ENCODE results near the gene TIAM2. TPM values are rescaled to one million over a fixed set of nuclear protein-coding genes. Genes with fewer than 3 reads are reported as not detected.
A peak's percentile ranks its signal among the peaks of the same experiment; 100 is the strongest.

TIAM2 gene
- 10 to 100 TPM in 1 of 2 donors, 1 to 10 TPM in 1; 9.3 to 10.3 TPM for total RNA-seq

DNA sequence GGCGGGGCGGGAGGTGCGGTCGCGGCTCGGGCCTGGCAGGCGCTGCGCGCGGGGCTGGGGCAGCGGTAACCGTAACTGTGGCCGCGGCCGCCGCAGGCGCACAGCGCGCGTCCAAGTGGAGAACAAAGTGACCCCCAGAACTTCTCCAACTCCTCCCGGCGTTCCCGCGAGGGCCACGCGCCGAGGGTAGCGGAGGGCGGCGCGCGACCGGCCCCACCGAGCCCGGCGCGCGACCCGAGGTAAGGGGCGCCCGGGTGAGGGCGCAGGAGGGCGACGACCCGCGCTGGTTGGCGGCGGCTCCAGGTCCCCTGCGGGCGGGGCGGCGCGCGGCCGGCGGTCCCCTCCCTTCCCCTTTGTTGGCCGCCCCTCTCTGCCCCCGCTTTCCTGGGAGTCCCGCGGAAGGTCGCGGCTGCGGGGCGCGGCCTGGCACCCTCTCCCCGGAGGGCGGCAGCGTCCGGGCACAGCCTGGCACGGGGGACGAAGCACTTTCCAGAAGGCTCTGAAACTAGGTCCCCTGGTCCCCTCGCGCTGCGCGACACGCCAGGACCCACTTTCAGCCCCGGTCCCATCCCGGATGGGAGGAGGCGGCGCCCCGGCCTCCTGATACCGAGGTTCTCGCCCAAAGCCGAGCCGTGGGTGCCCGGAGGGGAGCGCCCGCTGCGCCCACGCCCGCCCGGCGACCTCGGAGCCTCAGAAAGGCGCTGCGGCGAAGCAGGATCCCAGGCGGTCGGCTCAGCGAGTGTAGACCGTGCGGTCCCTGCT lies at the start of gene TIAM2:
Gene TIAM2, plus strand, starts transcription at position 62 of the 762 bp plus-strand sequence. CDS start 133,909 bp downstream, outside the sequence.
- Histone ChIP-seq H3K27ac (no peak within 1 kb of the TSS), H3K27me3 (no peaks in the 10 kb centered on the region), H3K4me3 (peak within 1 kb of the TSS; percentile 39 to 53), H3K4me1 (peaks cover 0 to 10% of the 10 kb centered on the region in 2 donors), H3K36me3 (no peaks in the 10 kb centered on the region), H3K9me3 (no peaks in the 10 kb centered on the region)
- TF ChIP-seq, protein P1, sequence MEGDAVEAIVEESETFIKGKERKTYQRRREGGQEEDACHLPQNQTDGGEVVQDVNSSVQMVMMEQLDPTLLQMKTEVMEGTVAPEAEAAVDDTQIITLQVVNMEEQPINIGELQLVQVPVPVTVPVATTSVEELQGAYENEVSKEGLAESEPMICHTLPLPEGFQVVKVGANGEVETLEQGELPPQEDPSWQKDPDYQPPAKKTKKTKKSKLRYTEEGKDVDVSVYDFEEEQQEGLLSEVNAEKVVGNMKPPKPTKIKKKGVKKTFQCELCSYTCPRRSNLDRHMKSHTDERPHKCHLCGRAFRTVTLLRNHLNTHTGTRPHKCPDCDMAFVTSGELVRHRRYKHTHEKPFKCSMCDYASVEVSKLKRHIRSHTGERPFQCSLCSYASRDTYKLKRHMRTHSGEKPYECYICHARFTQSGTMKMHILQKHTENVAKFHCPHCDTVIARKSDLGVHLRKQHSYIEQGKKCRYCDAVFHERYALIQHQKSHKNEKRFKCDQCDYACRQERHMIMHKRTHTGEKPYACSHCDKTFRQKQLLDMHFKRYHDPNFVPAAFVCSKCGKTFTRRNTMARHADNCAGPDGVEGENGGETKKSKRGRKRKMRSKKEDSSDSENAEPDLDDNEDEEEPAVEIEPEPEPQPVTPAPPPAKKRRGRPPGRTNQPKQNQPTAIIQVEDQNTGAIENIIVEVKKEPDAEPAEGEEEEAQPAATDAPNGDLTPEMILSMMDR (IDR thresholded peaks at IDR 0.05) = no peak
- no peak for DNase-seq (ENCODE audit: low spot score)

DNA sequence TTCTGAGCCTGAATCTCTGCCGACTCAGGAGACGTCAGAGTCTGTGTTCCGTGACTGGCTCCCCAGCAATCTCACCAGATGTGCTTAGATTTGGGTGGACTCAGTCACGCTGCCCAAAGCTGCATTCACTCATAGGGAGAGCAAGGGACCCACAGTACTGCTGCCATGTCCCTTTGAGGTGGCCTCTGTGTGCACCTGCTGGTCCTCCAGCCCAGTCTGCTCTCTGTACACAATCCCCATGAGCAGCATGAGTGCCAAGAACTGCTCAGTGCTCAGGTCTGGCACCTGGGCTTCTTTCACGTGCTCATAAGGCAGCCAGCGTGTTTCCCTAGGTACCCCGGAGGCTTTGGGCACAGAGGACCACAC lies 44.2 kb upstream of the TIAM2 start:
- TF ChIP-seq, protein P1 (IDR thresholded peaks at IDR 0.05) = no peak
- no peak overlapping the region for H3K4me3 ChIP-seq
- no peaks in the 10 kb centered on the region for H3K27me3 ChIP-seq
- H3K4me1 ChIP-seq = no peaks in the 10 kb centered on the region
- no peak overlapping the region for H3K27ac ChIP-seq
- no peaks in the 10 kb centered on the region for H3K9me3 ChIP-seq
- peaks cover 8% of the 10 kb centered on the region for H3K36me3 ChIP-seq
- no peak for DNase-seq (ENCODE audit: low spot score)

DNA sequence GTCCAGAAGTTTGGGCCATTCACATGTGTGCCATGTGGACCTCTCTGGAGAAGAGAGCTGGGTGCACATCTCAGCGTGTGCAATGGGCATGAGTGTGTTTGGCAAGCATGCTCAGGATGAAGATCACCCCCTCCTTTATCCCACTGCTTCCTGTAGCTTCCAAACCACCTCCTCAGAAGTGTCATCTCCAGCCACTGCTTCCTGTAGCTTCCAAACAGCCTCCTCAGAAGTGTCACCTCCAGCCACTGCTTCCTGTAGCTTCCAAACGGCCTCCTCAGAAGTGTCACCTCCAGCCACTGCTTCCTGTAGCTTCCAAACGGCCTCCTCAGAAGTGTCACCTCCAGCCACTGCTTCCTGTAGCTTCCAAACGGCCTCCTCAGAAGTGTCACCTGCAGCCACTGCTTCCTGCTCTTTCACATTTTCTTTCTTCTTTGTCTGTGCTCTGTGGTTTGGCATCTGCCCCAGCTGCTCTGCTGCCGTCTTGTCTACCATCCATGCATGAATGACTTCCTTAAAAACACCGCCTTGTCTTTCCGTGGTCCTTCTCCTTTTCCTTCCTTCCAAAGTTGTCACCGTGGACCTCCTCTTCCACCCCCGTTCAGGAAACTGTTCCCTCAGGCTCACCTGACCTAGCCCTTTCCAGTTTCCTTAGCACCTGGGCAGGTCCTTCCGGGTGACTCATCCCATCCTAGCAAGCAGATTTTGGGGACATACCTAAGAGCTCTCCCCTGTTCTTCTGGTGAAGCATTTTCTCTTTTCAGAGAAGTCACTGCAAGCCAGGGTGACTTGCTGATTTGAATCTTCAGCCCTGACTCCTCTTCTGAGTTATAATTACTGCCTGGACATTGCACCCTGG lies 43.5 kb upstream of the TIAM2 start:
- H3K4me1 ChIP-seq = no peaks in the 10 kb centered on the region
- TF ChIP-seq, protein P1 (IDR thresholded peaks at IDR 0.05) = no peak
- DNase-seq (ENCODE audit: low spot score) = no peak
- no peak overlapping the region for H3K27ac ChIP-seq
- H3K9me3 ChIP-seq = no peaks in the 10 kb centered on the region
- no peak overlapping the region for H3K4me3 ChIP-seq
- peaks cover 8% of the 10 kb centered on the region for H3K36me3 ChIP-seq
- no peaks in the 10 kb centered on the region for H3K27me3 ChIP-seq

DNA sequence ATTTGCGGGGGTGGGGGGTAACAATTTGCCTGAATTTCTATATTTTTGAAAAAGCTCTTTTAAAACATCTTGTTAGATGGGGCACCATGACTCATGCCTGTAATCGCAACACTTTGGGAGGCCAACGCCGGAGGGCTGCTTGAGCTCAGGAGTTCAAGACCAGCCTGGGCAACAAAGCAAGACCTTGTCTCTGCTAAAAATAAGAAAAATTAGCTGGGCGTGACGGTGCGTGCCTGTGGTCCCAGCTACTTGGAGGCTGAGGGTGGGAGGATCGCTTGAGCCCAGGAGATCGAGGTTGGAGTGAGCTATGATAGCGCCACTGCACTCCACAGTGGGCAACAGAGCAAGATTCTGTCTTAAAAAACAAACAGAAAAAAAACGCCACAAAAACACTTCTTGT lies 41.5 kb upstream of the TIAM2 start:
- Histone ChIP-seq H3K36me3 (peaks cover 8% of the 10 kb centered on the region), H3K9me3 (no peaks in the 10 kb centered on the region), H3K27ac (no peak overlapping the region), H3K4me1 (no peaks in the 10 kb centered on the region), H3K27me3 (no peaks in the 10 kb centered on the region), H3K4me3 (no peak overlapping the region)
- no peak for DNase-seq (ENCODE audit: low spot score)
- TF ChIP-seq, protein P1 (IDR thresholded peaks at IDR 0.05) = no peak

DNA sequence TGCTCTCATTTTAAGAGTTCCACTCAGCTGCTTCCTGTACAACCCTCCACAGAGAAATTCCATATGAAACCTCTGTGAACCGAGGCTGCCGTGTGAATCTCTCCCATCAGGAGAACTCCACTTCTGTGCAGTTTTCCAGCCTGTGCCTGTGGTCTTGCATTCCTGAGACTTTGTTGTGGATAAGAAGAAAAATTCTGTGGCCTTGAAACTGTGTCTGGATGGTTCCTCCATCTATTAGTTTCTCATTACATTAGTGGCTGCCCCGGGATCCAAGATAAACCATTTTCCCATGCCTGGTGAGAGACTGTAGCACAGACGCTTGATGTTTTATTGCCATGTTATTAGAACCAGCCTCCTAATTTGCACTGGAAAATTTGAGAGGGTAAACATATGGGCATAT lies 40.8 kb upstream of the TIAM2 start:
- TF ChIP-seq, protein P1 (IDR thresholded peaks at IDR 0.05) = no peak
- H3K36me3 ChIP-seq = peaks cover 8% of the 10 kb centered on the region
- no peak for DNase-seq (ENCODE audit: low spot score)

More for the DNA sequence above, 40.8 kb upstream of the TIAM2 start:
- Histone ChIP-seq H3K27me3 (no peaks in the 10 kb centered on the region), H3K9me3 (no peaks in the 10 kb centered on the region), H3K4me1 (no peaks in the 10 kb centered on the region), H3K27ac (no peak overlapping the region), H3K4me3 (no peak overlapping the region)

All from right atrium auricular region (tissue), 2 donors.